RWPE1 (cell line): ENCODE results near the gene ARSA.
"Not testable (repeated sequence)": the region's sequence is repeated elsewhere in the genome, so short reads cannot be mapped to it uniquely, and the experiment has no call there.

Experiments
- CTCF ChIA-PET: fragments of 350-600 bp; sonication (Branson Sonifier 250); formaldehyde crosslinking; extraction: SDS; loops from one replicate; lab custom pipeline; 2021; lab: Yijun Ruan, JAX
- POLR2A ChIA-PET: fragments of 400-600 bp; formaldehyde crosslinking; extraction: SDS; loops from one replicate; lab custom pipeline; 2020; ENCODE audit warnings: antibody characterized with exemption; ENCODE audit not compliant: low non-redundant PET; lab: Yijun Ruan, JAX
- DNase-seq: peaks from one replicate; pipeline ENCODE4 v3.0.0; 2012; ENCODE audit warnings: low spot score
- H3K27ac ChIP-seq: fragments of 450-650 bp; 2 replicates; pipeline ENCODE4 v1.5.1; 2017
- TF ChIP-seq, protein P1 (sequence below): fragments of 450-650 bp; conservative IDR thresholded peaks from 2 replicates; pipeline ENCODE4 v1.5.1; 2017; ENCODE audit warnings: low read depth, mild to moderate bottlenecking

The ARSA gene

DNA sequence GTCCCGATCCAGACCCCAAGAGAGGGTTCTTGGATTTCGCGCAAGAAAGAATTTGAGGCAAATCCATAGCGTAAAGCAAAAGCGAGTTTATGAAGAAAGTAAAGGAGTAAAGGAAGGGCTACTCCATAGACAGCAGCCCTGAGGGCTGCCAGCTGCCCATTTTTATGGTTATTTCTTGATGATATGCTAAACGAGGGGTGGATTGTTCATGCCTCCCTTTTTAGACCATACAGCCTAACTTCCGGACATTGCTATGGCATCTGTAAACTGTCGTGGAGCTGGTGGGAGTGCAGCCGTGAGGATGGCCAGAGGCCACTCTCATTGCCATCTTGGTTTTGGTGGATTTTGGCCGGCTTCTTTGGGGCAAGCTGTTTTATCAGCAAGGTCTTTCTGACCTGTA, 25.3 kb upstream of the ARSA start:
- ChIA-PET POLR2A (no interaction called here), CTCF (no interaction called here)
- no peak for DNase-seq
- H3K27ac ChIP-seq: no peak overlapping the region
- TF ChIP-seq, protein P1, sequence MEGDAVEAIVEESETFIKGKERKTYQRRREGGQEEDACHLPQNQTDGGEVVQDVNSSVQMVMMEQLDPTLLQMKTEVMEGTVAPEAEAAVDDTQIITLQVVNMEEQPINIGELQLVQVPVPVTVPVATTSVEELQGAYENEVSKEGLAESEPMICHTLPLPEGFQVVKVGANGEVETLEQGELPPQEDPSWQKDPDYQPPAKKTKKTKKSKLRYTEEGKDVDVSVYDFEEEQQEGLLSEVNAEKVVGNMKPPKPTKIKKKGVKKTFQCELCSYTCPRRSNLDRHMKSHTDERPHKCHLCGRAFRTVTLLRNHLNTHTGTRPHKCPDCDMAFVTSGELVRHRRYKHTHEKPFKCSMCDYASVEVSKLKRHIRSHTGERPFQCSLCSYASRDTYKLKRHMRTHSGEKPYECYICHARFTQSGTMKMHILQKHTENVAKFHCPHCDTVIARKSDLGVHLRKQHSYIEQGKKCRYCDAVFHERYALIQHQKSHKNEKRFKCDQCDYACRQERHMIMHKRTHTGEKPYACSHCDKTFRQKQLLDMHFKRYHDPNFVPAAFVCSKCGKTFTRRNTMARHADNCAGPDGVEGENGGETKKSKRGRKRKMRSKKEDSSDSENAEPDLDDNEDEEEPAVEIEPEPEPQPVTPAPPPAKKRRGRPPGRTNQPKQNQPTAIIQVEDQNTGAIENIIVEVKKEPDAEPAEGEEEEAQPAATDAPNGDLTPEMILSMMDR: no peak

- POLR2A ChIA-PET, CTCF ChIA-PET, H3K27ac ChIP-seq, DNase-seq: not testable (repeated sequence)
These were observed 15.8 kb upstream of the ARSA start for GRCh38 chr22:50643821-50644101.

DNA sequence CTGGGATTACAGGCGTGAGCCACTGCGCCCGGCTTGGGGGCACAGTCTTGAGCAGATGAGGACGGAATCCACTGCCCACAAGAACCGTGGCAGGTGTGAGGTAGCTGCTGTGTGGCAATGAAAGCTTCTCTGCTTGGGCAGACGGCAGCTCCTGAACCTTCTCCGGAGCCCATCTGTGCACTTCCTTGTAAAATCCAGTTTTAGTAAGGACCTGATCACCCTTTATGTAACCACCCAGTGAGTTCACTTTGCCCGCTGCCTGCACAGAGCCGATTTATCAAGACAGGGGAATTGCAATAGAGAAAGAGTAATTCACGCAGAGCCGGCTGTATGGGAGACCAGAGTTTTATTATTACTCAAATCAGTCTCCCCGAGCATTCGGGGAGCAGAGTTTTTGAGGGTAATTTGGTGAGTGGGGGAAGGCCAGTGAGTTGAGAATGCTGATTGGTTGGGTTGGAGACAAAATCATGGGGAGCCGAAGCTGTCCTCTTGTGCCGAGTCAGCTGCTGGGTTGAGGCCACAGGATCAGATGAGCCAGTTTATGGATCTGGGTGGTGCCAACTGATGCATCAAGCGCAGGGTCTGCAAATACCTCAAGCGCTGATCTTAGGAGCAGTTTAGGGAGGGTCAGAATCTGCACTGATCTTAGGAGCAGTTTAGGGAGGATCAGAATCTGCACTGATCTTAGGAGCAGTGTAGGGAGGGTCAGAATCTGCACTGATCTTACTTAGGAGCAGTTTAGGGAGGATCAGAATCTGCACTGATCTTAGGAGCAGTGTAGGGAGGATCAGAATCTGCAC, 15.3 kb upstream of the ARSA start:
- H3K27ac ChIP-seq, POLR2A ChIA-PET, DNase-seq: not testable (repeated sequence)
- CTCF ChIA-PET: interaction anchor here (0.6 kb wide), 1 partner anchor 66 kb away, joined by 3 read pairs; no protein-coding TSS in a partner anchor

GRCh38 chr22:50641696-50642607, 14.0 kb upstream of the ARSA start:
- POLR2A ChIA-PET: no interaction called here
- TF ChIP-seq, protein P1: no peak; the same call in 1 of the 2 replicates
- no peak for DNase-seq
- CTCF ChIA-PET: interaction anchor here (0.6 to 1.1 kb wide), 2 partner anchors 25 to 67 kb away, joined by 3 to 5 read pairs; no protein-coding TSS in a partner anchor
- no peak overlapping the region for H3K27ac ChIP-seq

- CTCF ChIA-PET: no interaction called here
- DNase-seq: no peak
- POLR2A ChIA-PET: no interaction called here
- TF ChIP-seq, protein P1: no peak
- no peak overlapping the region for H3K27ac ChIP-seq
These were observed 13.1 kb upstream of the ARSA start for GRCh38 chr22:50640857-50641647.

DNA sequence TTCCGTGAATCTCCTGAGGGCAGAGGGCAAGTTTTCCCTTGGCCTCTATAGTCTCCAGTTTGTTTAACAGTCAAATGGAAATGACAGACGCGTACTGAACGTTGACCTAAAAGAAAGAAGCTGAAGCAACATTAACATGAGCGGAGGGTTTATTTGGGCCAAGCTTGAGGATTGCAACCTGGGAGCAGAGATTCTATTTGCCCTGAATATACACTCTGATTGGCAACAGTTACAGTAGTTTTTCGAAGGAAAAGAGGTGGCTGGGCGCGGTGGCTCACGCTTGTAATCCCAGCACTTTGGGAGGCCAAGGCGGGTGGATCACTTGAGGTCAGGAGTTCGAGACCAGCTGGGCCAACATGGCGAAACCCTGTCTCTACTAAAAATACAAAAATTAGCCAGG, 12.3 kb upstream of the ARSA start:
- DNase-seq, CTCF ChIA-PET, POLR2A ChIA-PET, H3K27ac ChIP-seq: not testable (repeated sequence)

DNA sequence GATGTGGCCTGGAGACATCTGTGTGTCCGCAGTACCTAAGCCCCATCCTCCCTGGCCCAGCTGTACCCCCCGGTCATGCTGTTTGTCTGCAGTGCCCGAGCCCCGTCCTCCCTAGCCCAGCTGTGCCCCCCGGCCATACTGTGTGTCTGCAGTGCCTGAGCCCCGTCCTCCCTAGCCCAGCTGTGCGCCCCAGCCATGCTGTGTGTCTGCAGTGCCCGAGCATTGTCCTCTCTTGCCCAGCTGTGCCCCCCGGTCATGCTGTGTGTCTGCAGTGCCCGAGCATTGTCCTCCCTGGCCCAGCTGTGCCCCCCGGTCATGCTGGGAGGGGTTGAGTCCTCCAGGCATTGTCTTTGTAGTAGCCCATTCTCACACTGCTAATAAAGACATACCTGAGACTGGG, 7.6 kb upstream of the ARSA start:
- ChIA-PET POLR2A (no interaction called here), CTCF (no interaction called here)
- TF ChIP-seq, protein P1: no peak
- H3K27ac ChIP-seq: no peak overlapping the region
- DNase-seq: no peak
